GM21576 (cell line): ENCODE data around the gene UQCC3.
A peak's percentile ranks its signal among the peaks of the same experiment; 100 is the strongest.
"Not testable (repeated sequence)": the region's sequence is repeated elsewhere in the genome, so short reads cannot be mapped to it uniquely, and the experiment has no call there.

Source experiments
- ATAC-seq: cut with Tn5 transposase; IDR thresholded peaks from one replicate; pipeline ENCODE4 v1.9.1; 2021; ENCODE audit warnings: mild to moderate bottlenecking, moderate library complexity; ENCODE audit not compliant: unreplicated experiment

UQCC3 gene, protein sequence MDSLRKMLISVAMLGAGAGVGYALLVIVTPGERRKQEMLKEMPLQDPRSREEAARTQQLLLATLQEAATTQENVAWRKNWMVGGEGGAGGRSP

DNA sequence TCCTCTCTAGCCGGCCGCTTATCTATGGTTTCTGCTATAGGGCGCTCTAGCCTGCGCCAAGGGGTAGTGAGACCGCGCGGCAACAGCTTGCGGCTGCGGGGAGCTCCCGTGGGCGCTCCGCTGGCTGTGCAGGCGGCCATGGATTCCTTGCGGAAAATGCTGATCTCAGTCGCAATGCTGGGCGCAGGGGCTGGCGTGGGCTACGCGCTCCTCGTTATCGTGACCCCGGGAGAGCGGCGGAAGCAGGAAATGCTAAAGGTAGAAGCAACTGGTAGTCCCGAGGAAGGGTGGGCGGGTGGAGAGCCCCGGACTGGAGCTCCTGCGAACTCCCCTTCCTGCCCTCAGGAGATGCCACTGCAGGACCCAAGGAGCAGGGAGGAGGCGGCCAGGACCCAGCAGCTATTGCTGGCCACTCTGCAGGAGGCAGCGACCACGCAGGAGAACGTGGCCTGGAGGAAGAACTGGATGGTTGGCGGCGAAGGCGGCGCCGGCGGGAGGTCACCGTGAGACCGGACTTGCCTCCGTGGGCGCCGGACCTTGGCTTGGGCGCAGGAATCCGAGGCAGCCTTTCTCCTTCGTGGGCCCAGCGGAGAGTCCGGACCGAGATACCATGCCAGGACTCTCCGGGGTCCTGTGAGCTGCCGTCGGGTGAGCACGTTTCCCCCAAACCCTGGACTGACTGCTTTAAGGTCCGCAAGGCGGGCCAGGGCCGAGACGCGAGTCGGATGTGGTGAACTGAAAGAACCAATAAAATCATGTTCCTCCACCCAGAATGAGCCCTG lies at the start of gene UQCC3, which contains the start of gene LBHD1:
Gene UQCC3 (plus strand): TSS at position 66 of the 782 bp plus-strand sequence. CDS start 73 bp downstream, at position 139.
Gene LBHD1 (minus strand): TSS at position 660 of the 782 bp plus-strand sequence. CDS start 2,236 bp downstream, outside the sequence.
- peak; percentile 51 for ATAC-seq

DNA sequence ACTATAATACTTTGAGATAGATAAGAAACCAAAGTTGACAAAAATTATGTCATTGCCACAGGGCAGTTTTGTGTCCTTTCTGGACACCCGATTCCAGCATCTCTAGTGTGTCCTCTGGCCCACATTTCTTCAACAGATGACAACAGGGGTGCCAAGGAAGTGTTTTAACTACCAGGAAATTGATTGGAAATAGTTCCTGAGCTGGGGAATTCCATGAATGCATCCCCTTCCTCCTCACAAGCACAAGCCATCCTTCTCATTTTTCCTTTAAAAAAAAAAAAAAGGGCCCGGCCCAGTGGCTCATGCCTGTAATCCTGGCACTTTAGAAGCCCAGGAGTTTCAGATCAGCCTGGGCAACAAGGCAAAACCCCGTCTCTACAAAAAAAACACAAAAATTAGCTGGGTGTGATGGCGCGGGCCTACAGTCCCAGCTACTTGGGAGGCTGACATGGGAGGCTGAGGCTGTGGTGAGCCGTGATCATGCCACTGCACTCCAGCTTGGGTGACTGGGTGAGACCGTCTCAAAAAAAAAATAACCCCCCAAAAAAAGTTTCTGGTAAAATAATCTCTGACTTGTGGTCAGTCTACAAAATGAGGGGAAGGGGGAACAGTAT lies 48.9 kb upstream of the UQCC3 start:
- ATAC-seq: no peak

DNA sequence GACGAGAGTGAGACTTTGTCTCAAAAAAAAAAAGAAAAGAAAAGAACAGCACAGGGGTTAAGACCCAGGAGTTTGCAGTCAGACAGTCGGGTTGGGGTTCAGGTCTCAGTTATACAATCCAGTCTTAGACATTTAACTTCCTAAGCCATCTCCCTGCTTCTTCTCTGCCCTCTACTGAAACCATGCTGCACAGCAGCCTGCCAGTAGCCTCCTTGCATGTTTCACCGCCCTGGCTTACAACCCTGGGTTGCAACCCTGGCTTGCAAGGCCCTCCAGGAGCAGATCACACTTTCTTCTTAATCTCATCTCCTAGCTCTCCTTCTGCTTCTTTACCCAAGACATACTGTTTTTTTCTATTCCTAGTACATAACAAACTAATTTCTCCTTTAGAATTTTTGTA lies 43.8 kb upstream of the UQCC3 start:
- ATAC-seq: no peak

GRCh38 chr11:62632492-62632891 lies 39.0 kb upstream of the UQCC3 start:
- ATAC-seq: no peak

GRCh38 chr11:62644220-62644619 lies 27.3 kb upstream of the UQCC3 start:
- ATAC-seq: no peak

DNA sequence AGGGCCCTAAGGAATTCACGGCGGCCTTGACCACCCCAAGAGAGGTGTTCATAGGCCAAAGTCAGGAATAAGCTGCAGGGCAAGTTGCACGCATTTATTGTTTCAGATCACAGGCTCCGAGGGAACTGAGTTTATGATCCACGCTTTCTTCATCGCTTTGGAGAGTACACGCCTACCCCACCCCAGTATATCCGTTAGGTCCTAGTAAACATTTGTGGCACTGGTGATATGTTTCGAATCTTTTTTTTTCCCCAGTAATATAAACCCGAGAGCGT lies 25.9 kb upstream of the UQCC3 start:
- ATAC-seq: no peak

DNA sequence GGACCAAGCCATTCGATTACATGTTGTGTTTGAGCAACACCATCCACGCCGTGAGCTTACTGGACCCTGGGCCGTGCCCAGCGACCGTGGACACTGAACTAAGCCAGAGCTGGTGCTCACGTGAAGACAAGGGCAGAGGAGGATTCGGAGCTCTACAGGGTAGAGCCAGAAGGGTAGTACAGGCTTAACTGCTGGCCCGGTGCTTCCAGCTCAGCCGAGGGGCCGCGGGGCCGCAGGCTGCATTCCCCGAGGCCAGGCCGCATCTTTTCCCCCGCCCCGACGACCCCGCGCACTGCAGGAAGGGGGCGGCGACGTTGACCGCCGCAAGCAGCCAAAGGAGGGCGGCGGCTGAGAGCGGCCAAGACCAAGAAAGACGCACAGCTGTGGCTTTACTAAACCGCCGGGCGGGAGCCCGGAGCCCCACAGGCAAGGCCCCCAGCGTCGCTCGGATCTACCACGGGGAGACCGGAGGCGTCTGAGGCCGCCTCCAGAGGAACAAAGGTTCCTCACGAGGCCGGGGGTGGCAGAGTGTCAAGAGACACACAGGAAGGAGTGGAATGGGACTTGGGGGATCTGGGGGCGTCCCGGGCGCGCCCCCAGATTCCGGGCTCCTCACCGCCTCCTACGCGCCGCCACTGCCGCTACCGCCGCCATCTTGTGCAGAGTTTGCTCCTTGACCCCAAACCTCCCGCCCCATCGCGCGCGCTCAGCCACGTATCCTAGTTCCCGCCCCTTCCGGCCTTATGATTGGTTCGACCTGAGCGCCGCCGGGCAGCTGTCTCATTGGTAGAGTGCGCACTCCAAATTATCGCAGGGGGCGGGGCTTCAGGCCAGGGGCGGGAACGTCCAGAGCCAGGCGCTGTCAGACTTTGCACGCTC lies 25.3 kb upstream of the UQCC3 start, which contains the start of gene GANAB:
Gene GANAB (minus strand): TSS at position 668 of the 879 bp plus-strand sequence. CDS start 14 bp downstream, at position 654.
- ATAC-seq: peak; percentile 86

- no peak for ATAC-seq
Measured at GRCh38 chr11:62646825-62647608, 24.5 kb upstream of the UQCC3 start.

- ATAC-seq: no peak
Measured at GRCh38 chr11:62647609-62648005, 23.9 kb upstream of the UQCC3 start.

DNA sequence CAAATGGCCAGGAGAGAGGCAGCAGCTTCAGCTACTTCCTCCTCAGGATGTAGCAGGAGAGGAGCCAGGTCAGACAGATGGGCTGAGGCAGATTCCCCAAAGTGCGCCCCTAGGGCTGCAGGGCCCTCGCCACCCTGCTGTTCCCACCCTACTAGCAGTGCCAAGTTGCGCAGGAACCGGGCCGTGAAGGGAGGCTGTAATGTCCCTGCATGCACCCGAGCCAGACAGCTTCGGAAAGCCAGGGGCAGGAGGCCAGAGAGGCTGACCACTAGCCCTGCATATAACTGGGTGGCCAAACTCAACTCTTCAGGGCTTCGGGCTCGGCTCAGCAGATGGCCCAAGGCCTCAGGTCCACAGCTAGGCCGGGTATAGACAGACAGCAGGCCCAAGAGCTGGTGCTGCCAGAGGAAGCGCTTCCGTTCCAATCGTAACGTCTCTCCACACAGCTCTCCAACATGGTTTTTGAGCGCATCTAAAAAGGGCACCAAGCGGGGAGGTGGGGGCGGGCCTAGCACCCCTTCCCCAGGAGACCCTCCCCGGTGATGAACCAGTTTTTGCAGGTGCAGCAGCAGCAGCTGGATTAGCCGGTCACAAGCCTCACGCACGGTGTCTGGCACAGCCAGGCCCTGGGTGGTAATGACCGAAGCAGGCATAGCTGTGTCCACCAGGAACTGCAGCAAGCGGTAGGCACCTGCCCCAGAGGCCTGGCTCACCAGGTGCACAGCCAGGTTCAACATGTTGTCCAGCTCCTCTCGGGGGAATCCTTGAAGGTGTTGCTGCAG lies 23.1 kb upstream of the UQCC3 start:
- ATAC-seq: no peak

GRCh38 chr11:62648967-62649364 lies 22.5 kb upstream of the UQCC3 start:
- no peak for ATAC-seq

DNA sequence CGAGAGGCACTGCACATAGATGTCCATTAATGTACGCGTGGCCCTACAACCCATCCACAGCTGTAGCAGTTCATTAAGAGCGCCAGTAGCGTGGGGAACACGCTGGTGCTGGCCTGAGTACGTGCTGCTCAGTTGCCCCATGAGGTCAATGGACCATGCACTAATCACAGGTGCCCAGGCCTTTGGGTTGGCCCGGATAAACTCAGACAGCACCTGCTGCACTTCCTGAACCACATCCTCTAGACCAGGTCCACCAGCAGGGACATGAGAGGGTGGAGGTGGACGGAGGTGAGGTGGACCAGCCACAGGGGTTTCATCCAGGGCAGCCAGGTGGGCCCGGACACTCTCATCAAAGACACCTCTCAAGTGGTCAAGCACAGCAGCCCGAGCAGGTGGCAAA lies 22.0 kb upstream of the UQCC3 start:
- no peak for ATAC-seq

GRCh38 chr11:62650283-62650682 lies 21.2 kb upstream of the UQCC3 start:
- ATAC-seq: not testable (repeated sequence)

- no peak for ATAC-seq
Measured at GRCh38 chr11:62652161-62653006, 19.1 kb upstream of the UQCC3 start.

- no peak for ATAC-seq
Measured at GRCh38 chr11:62654297-62654696, 17.2 kb upstream of the UQCC3 start.

- ATAC-seq: no peak
Measured at GRCh38 chr11:62656796-62657429, 14.6 kb upstream of the UQCC3 start.

GRCh38 chr11:62664405-62665074 lies 6.9 kb upstream of the UQCC3 start:
- ATAC-seq: peak; percentile 30
